Activated T-cell treated with anti-CD3 and anti-CD28 coated beads, Interleukin-2, amount 50 U/mL, for 4 hours (primary cell): Measurements from ENCODE around the gene HCRT. TPM values are rescaled to one million over a fixed set of nuclear protein-coding genes. Genes with fewer than 3 reads are reported as not detected.

Experiments used
- ATAC-seq, 2 donors: fragments of 200-7000 bp; cut with Tn5 transposase; one replicate each; pipeline ENCODE4 v1.10.0; 2021
- DNase-seq: peaks from one replicate; pipeline ENCODE4 v3.0.0-alpha.2; 2020
- H3K27me3 Mint-ChIP-seq: one replicate; pipeline ENCODE4 v1.8.0; 2021; ENCODE audit warnings: low read depth, mixed read lengths
- H3K36me3 Mint-ChIP-seq: one replicate; pipeline ENCODE4 v1.8.0; 2022; ENCODE audit warnings: mixed read lengths; ENCODE audit not compliant: insufficient read depth
- H3K4me1 Mint-ChIP-seq: one replicate; pipeline ENCODE4 v1.8.0; 2021; ENCODE audit warnings: low read depth, mixed read lengths
- H3K4me3 Mint-ChIP-seq: one replicate; pipeline ENCODE4 v1.8.0; 2021; ENCODE audit warnings: mild to moderate bottlenecking, moderate library complexity, mixed read lengths
- H3K9me3 Mint-ChIP-seq: one replicate; pipeline ENCODE4 v1.8.0; 2021; ENCODE audit warnings: mixed read lengths
- total RNA-seq, 3 donors: library from RNA; stranded (reverse); gene quantifications; one replicate each; pipeline ENCODE4 v1.2.1, GENCODE V29; 2021

HCRT gene
- total RNA-seq, 3 donors from 2014 or later = not detected

- Mint-ChIP-seq H3K9me3 (no peaks in the 10 kb centered on the region), H3K4me3 (no peak overlapping the region), H3K36me3 (peaks cover 34% of the 10 kb centered on the region), H3K27me3 (no peaks in the 10 kb centered on the region), H3K4me1 (peaks cover 3% of the 10 kb centered on the region)
- no peak for ATAC-seq
- DNase-seq = no peak
These were observed 18.1 kb upstream of the HCRT start for GRCh38 chr17:42203354-42203753.

- Mint-ChIP-seq H3K9me3 (no peaks in the 10 kb centered on the region), H3K36me3 (peaks cover 33% of the 10 kb centered on the region), H3K27me3 (no peaks in the 10 kb centered on the region), H3K4me1 (peaks cover 3% of the 10 kb centered on the region), H3K4me3 (no peak overlapping the region)
- ATAC-seq = no peak
- no peak for DNase-seq
These were observed 17.4 kb upstream of the HCRT start for GRCh38 chr17:42202696-42203095.

GRCh38 chr17:42202159-42202558 is 16.9 kb upstream of the HCRT start:
- no peak for DNase-seq
- H3K4me1 Mint-ChIP-seq = peaks cover 3% of the 10 kb centered on the region
- no peaks in the 10 kb centered on the region for H3K27me3 Mint-ChIP-seq
- H3K4me3 Mint-ChIP-seq = no peak overlapping the region
- peaks cover 30% of the 10 kb centered on the region for H3K36me3 Mint-ChIP-seq
- H3K9me3 Mint-ChIP-seq = no peaks in the 10 kb centered on the region
- no peak for ATAC-seq

- ATAC-seq (no peak), DNase-seq (no peak)
- Mint-ChIP-seq H3K4me3 (no peak overlapping the region), H3K4me1 (peaks cover 3% of the 10 kb centered on the region), H3K9me3 (no peaks in the 10 kb centered on the region), H3K36me3 (peaks cover 30% of the 10 kb centered on the region), H3K27me3 (no peaks in the 10 kb centered on the region)
These were observed 16.2 kb upstream of the HCRT start for GRCh38 chr17:42201458-42201772.

GRCh38 chr17:42200706-42201457 is 15.6 kb upstream of the HCRT start:
- DNase-seq (no peak), ATAC-seq (no peak)
- no peaks in the 10 kb centered on the region for H3K27me3 Mint-ChIP-seq
- H3K36me3 Mint-ChIP-seq = peaks cover 30% of the 10 kb centered on the region
- peaks cover 3% of the 10 kb centered on the region for H3K4me1 Mint-ChIP-seq
- H3K9me3 Mint-ChIP-seq = no peaks in the 10 kb centered on the region
- no peak overlapping the region for H3K4me3 Mint-ChIP-seq

- Mint-ChIP-seq H3K9me3 (no peaks in the 10 kb centered on the region), H3K36me3 (peaks cover 21% of the 10 kb centered on the region)
These were observed 14.3 kb upstream of the HCRT start for GRCh38 chr17:42199416-42200011.

GRCh38 chr17:42198897-42199296 is 13.6 kb upstream of the HCRT start:
- Mint-ChIP-seq H3K36me3 (peaks cover 21% of the 10 kb centered on the region), H3K4me3 (no peak overlapping the region), H3K9me3 (no peaks in the 10 kb centered on the region), H3K4me1 (peaks cover 12% of the 10 kb centered on the region), H3K27me3 (no peaks in the 10 kb centered on the region)
- ATAC-seq (no peak), DNase-seq (no peak)

More at GRCh38 chr17:42199416-42200011, 14.3 kb upstream of the HCRT start:
- H3K4me3 Mint-ChIP-seq = no peak overlapping the region
- peaks cover 7% of the 10 kb centered on the region for H3K4me1 Mint-ChIP-seq
- H3K27me3 Mint-ChIP-seq = no peaks in the 10 kb centered on the region
- ATAC-seq = no peak
- no peak for DNase-seq

GRCh38 chr17:42197564-42198156 is 12.4 kb upstream of the HCRT start:
- ATAC-seq (no peak), DNase-seq (no peak)
- no peaks in the 10 kb centered on the region for H3K9me3 Mint-ChIP-seq
- H3K4me1 Mint-ChIP-seq = peaks cover 22% of the 10 kb centered on the region
- peaks cover 16% of the 10 kb centered on the region for H3K36me3 Mint-ChIP-seq
- H3K4me3 Mint-ChIP-seq = no peak overlapping the region
- H3K27me3 Mint-ChIP-seq = no peaks in the 10 kb centered on the region

- peak; percentile 98 to 100 for ATAC-seq
- H3K4me3 Mint-ChIP-seq = peak within 1 kb of the TSS; percentile 96
These were observed 9.0 kb upstream of the HCRT start, which contains the start of gene GHDC for GRCh38 chr17:42193969-42194899. TSS of gene GHDC (minus strand) at chr17:42194494. CDS start at chr17:42193581, 913 bp downstream.

GRCh38 chr17:42193216-42193968 is 8.1 kb upstream of the HCRT start:
- H3K36me3 Mint-ChIP-seq = no peaks in the 10 kb centered on the region
- H3K27me3 Mint-ChIP-seq = no peaks in the 10 kb centered on the region
- ATAC-seq (no peak), DNase-seq (no peak)
- H3K4me1 Mint-ChIP-seq = peaks cover 20% of the 10 kb centered on the region
- no peaks in the 10 kb centered on the region for H3K9me3 Mint-ChIP-seq
- H3K4me3 Mint-ChIP-seq = peak overlapping the region; percentile 96

More at GRCh38 chr17:42193969-42194899, 9.0 kb upstream of the HCRT start, which contains the start of gene GHDC:
- no peaks in the 10 kb centered on the region for H3K9me3 Mint-ChIP-seq
- peaks cover 2% of the 10 kb centered on the region for H3K36me3 Mint-ChIP-seq
- peaks cover 23% of the 10 kb centered on the region for H3K4me1 Mint-ChIP-seq
- H3K27me3 Mint-ChIP-seq = no peaks in the 10 kb centered on the region
- peak; percentile 70 for DNase-seq

GRCh38 chr17:42192189-42193126 is 7.2 kb upstream of the HCRT start:
- peaks cover 20% of the 10 kb centered on the region for H3K4me1 Mint-ChIP-seq
- DNase-seq (no peak), ATAC-seq (no peak)
- no peaks in the 10 kb centered on the region for H3K9me3 Mint-ChIP-seq
- peak overlapping the region; percentile 96 for H3K4me3 Mint-ChIP-seq
- H3K27me3 Mint-ChIP-seq = no peaks in the 10 kb centered on the region
- H3K36me3 Mint-ChIP-seq = no peaks in the 10 kb centered on the region

GRCh38 chr17:42191275-42191608 is 6.0 kb upstream of the HCRT start:
- no peak for DNase-seq
- ATAC-seq = no peak
- Mint-ChIP-seq H3K27me3 (no peaks in the 10 kb centered on the region), H3K9me3 (no peaks in the 10 kb centered on the region), H3K4me3 (no peak overlapping the region), H3K36me3 (no peaks in the 10 kb centered on the region), H3K4me1 (peaks cover 20% of the 10 kb centered on the region)
